ENCODE results near the gene LHX6. TPM values are rescaled to one million over a fixed set of nuclear protein-coding genes. Genes with fewer than 3 reads are reported as not detected.
A peak's percentile ranks its signal among the peaks of the same experiment; 100 is the strongest.

The LHX6 gene
- total and polyA plus RNA-seq, 9 of the 15 experiments (the other 6 are each of a cell fraction or from before 2014, with no cell fraction given), result 2.8 to 16.3 (median 7.9) TPM

DNA sequence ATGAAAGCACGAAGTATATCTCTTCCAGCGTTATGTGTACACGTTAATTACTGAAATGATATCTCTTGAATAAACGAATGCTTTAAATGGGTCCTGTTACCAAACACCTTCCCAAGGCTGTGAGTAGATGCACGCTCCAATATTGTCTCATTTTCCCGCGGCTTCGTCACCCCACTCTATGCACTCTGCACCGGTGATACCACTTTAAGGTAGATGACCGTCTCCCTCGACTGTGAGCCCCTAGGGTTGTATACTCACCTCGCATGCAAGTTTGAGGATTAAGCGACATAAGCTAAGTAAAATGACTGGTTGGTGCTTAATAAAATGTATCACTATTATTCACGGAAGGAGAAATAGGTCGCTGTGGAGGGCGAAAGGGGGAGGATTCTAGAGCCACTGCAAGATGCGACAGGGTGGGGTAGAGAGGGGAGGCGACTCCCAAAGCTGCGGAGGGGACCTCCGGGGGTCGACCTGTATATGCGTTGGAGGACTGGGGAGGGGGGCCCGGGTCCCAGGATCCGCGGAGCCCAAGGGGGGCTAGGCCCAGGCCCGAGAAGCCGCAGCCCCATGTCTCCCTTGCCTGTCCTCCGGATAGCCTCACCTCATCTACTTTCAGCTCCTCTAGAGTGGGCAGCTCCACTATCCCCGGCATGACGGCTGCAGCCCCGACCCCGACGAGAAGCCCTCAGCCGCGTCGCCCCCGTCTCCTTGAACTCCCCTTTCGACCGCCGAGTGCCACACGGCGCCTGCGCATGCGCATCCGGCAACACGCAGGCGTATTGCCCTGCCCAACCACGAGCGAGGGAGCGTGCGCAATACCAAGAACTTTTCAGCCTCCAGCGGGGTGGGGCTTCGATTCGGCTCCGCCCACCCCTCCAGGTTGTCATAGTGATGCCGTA lies 69.5 kb downstream of the LHX6 start, which contains the start of the genes MORN5 and NDUFA8 (continued):
- TF ChIP-seq, protein P1, sequence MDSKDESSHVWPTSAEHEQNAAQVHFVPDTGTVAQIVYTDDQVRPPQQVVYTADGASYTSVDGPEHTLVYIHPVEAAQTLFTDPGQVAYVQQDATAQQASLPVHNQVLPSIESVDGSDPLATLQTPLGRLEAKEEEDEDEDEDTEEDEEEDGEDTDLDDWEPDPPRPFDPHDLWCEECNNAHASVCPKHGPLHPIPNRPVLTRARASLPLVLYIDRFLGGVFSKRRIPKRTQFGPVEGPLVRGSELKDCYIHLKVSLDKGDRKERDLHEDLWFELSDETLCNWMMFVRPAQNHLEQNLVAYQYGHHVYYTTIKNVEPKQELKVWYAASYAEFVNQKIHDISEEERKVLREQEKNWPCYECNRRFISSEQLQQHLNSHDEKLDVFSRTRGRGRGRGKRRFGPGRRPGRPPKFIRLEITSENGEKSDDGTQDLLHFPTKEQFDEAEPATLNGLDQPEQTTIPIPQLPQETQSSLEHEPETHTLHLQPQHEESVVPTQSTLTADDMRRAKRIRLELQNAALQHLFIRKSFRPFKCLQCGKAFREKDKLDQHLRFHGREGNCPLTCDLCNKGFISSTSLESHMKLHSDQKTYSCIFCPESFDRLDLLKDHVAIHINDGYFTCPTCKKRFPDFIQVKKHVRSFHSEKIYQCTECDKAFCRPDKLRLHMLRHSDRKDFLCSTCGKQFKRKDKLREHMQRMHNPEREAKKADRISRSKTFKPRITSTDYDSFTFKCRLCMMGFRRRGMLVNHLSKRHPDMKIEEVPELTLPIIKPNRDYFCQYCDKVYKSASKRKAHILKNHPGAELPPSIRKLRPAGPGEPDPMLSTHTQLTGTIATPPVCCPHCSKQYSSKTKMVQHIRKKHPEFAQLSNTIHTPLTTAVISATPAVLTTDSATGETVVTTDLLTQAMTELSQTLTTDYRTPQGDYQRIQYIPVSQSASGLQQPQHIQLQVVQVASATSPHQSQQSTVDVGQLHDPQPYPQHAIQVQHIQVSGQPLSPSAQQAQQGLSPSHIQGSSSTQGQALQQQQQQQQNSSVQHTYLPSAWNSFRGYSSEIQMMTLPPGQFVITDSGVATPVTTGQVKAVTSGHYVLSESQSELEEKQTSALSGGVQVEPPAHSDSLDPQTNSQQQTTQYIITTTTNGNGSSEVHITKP (IDR thresholded peaks at IDR 0.05; ENCODE audit: partially characterized antibody), result peak; percentile 96
- TF ChIP-seq KAT7 (CRISPR knock-in tag; IDR thresholded peaks at IDR 0.05; ENCODE audit: borderline replicate concordance), result no peak
- no peak for TF ChIP-seq CREB3 (tag; conservative IDR thresholded peaks at IDR 0.05; ENCODE audit: low read depth)
- no peak for TF ChIP-seq MBD1 (CRISPR knock-in tag; IDR thresholded peaks at IDR 0.05)
- TF ChIP-seq, protein P2, sequence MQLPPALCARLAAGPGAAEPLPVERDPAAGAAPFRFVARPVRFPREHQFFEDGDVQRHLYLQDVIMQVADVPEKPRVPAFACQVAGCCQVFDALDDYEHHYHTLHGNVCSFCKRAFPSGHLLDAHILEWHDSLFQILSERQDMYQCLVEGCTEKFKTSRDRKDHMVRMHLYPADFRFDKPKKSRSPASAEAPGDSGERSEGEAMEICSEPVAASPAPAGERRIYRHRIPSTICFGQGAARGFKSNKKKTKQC (CRISPR knock-in tag; IDR thresholded peaks at IDR 0.05), result no peak
- TF ChIP-seq, protein P3, sequence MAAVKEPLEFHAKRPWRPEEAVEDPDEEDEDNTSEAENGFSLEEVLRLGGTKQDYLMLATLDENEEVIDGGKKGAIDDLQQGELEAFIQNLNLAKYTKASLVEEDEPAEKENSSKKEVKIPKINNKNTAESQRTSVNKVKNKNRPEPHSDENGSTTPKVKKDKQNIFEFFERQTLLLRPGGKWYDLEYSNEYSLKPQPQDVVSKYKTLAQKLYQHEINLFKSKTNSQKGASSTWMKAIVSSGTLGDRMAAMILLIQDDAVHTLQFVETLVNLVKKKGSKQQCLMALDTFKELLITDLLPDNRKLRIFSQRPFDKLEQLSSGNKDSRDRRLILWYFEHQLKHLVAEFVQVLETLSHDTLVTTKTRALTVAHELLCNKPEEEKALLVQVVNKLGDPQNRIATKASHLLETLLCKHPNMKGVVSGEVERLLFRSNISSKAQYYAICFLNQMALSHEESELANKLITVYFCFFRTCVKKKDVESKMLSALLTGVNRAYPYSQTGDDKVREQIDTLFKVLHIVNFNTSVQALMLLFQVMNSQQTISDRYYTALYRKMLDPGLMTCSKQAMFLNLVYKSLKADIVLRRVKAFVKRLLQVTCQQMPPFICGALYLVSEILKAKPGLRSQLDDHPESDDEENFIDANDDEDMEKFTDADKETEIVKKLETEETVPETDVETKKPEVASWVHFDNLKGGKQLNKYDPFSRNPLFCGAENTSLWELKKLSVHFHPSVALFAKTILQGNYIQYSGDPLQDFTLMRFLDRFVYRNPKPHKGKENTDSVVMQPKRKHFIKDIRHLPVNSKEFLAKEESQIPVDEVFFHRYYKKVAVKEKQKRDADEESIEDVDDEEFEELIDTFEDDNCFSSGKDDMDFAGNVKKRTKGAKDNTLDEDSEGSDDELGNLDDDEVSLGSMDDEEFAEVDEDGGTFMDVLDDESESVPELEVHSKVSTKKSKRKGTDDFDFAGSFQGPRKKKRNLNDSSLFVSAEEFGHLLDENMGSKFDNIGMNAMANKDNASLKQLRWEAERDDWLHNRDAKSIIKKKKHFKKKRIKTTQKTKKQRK (IDR thresholded peaks at IDR 0.05; ENCODE audit: borderline replicate concordance, low read depth, low read length), result no peak
- peak; percentile 67 for TF ChIP-seq MYC (IDR thresholded peaks at IDR 0.05; ENCODE audit: low read depth, low read length)
- TF ChIP-seq MYC (CRISPR knock-in tag; IDR thresholded peaks at IDR 0.05; ENCODE audit: borderline replicate concordance, low read depth), result 0 out of 2 replicates have a peak, but pooled peaks have one; percentile 67
- TF ChIP-seq NBN (IDR thresholded peaks at IDR 0.05; ENCODE audit: low read depth), result no peak
- TF ChIP-seq NONO (IDR thresholded peaks at IDR 0.05; ENCODE audit: low read depth in 2 of 2, low read length in 1 of 2), result peak in 1 of 2 experiments; percentile 66; a peak in 1 of 4 replicates
- TF ChIP-seq ZC3H4 (CRISPR knock-in tag; IDR thresholded peaks at IDR 0.05; ENCODE audit: borderline replicate concordance), result no peak
- no peak for TF ChIP-seq ETV5 (CRISPR knock-in tag; IDR thresholded peaks at IDR 0.05; ENCODE audit: low read depth)

Measured in K562 (cell line).